CD4-positive, alpha-beta T cell (primary cell): ENCODE results near the gene DDX60. TPM values are rescaled to one million over a fixed set of nuclear protein-coding genes. Genes with fewer than 3 reads are reported as not detected.
A peak's percentile ranks its signal among the peaks of the same experiment; 100 is the strongest.

Experiments
- ATAC-seq: fragments of 200-7000 bp; cut with Tn5 transposase; one replicate; pipeline ENCODE4 v1.10.0; 2022; ENCODE audit warnings: mild to moderate bottlenecking; ENCODE audit not compliant: poor library complexity
- CTCF ChIA-PET: fragments of 350-600 bp; sonication (Branson Sonifier 250); formaldehyde crosslinking; loops from one replicate; lab custom pipeline; 2021; ENCODE audit warnings: antibody characterized with exemption, inconsistent platforms; lab: Charles Lee
- POLR2A ChIA-PET: fragments of 350-600 bp; sonication (Branson Sonifier 250); formaldehyde crosslinking; loops from one replicate; lab custom pipeline; 2021; ENCODE audit warnings: antibody characterized with exemption, inconsistent platforms; lab: Charles Lee
- DNase-seq, 14 experiments: peaks; one replicate each; pipeline ENCODE4 v3.0.0-alpha.2; 2013 to 2020; ENCODE audit warnings: mixed read lengths in 2 of 14
- H3K27ac ChIP-seq, 2 donors: one replicate each; pipeline versions ENCODE4 v1.5.1 to v1.7.0; 2013; ENCODE audit warnings: low read length in 2 of 2, low read depth in 1 of 2, mild to moderate bottlenecking in 1 of 2
- H3K27me3 ChIP-seq, 2 experiments: 1 replicate in 1 of 2; 2 replicates in 1 of 2; pipeline versions ENCODE4 v1.6.1 to v1.7.0; 2013; ENCODE audit warnings: low read length in 2 of 2, control low read depth in 1 of 2, mild to moderate bottlenecking in 1 of 2, moderate library complexity in 1 of 2; ENCODE audit not compliant: insufficient read depth in 2 of 2, control insufficient read depth in 1 of 2
- H3K36me3 ChIP-seq: one replicate; pipeline ENCODE4 v1.6.1; 2013; ENCODE audit warnings: low read length, control low read depth; ENCODE audit not compliant: insufficient read depth
- H3K4me1 ChIP-seq: one replicate; pipeline ENCODE4 v1.6.1; 2013; ENCODE audit warnings: low read length, control low read depth; ENCODE audit not compliant: insufficient read depth
- H3K4me3 ChIP-seq: one replicate; pipeline ENCODE4 v1.5.1; 2013; ENCODE audit warnings: mild to moderate bottlenecking, low read length, moderate library complexity
- H3K9me3 ChIP-seq, 2 experiments: 1 replicate in 1 of 2; 2 replicates in 1 of 2; pipeline versions ENCODE4 v1.6.1 to v1.7.0; 2013; ENCODE audit warnings: low read length in 2 of 2, mild to moderate bottlenecking in 2 of 2, control low read depth in 1 of 2, moderate library complexity in 1 of 2; ENCODE audit not compliant: control insufficient read depth in 1 of 2, insufficient read depth in 1 of 2
- H3K27ac Mint-ChIP-seq: one replicate; pipeline ENCODE4 v1.8.0; 2020; ENCODE audit warnings: mixed read lengths
- H3K27me3 Mint-ChIP-seq: one replicate; pipeline ENCODE4 v1.8.0; 2021; ENCODE audit warnings: mixed read lengths
- H3K36me3 Mint-ChIP-seq: one replicate; pipeline ENCODE4 v1.8.0; 2021; ENCODE audit warnings: low read depth, mixed read lengths
- H3K4me1 Mint-ChIP-seq: one replicate; pipeline ENCODE4 v1.8.0; 2021; ENCODE audit warnings: low read depth, mixed read lengths
- H3K4me3 Mint-ChIP-seq: one replicate; pipeline ENCODE4 v1.8.0; 2020; ENCODE audit warnings: mild to moderate bottlenecking, mixed read lengths
- H3K9me3 Mint-ChIP-seq: one replicate; pipeline ENCODE4 v1.8.0; 2020; ENCODE audit warnings: mixed read lengths
- intact Hi-C, 2 experiments: fragments of 100-400 bp; cut with DNase I in 1 of 2; cut with micrococcal nuclease in 1 of 2; formaldehyde crosslinking; loops; one replicate each; pipeline versions ENCODE4 v1.15.1 to v1.9.0; 2023 to 2025; cut with DNase I, micrococcal nuclease
- total RNA-seq, 174 experiments: library from RNA in 2 of 174; stranded (reverse) in 2 of 174; gene quantifications; one replicate each; pipeline ENCODE4 v1.2.3 and lab custom pipeline; 2021 to 2026
- TF ChIP-seq, protein P1 (sequence below): fragments of 200-600 bp; IDR thresholded peaks from one replicate; pipeline ENCODE4 v1.8.0; 2022; ENCODE audit warnings: antibody characterized with exemption, mild to moderate bottlenecking

Gene DDX60
- total RNA-seq, 2 experiments from 2014 or later = 11.9 to 12.2 TPM

DNA sequence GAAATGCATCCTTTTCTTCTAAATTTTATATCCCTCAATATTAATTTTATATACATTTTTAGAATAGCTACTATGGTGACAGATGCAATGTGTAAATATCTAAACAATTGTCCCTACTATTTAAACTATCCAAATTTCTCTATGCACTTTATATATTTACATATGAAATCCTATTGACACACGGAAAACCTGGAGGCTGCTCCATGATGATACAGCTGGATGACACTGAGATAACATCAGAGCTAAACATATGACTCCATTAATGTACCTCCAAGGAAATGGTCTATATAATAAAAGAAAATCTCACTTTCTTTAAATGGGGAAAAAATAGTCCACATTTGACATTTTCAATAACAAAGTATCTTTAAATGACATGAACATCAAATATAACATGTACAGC lies 43.7 kb downstream of the DDX60 start:
- H3K4me3 ChIP-seq = no peak overlapping the region
- Mint-ChIP-seq H3K9me3 (no peaks in the 10 kb centered on the region), H3K36me3 (peaks cover 96% of the 10 kb centered on the region), H3K27ac (no peak overlapping the region), H3K4me3 (no peak overlapping the region), H3K4me1 (peaks cover 13% of the 10 kb centered on the region), H3K27me3 (no peaks in the 10 kb centered on the region)
- TF ChIP-seq, protein P1, sequence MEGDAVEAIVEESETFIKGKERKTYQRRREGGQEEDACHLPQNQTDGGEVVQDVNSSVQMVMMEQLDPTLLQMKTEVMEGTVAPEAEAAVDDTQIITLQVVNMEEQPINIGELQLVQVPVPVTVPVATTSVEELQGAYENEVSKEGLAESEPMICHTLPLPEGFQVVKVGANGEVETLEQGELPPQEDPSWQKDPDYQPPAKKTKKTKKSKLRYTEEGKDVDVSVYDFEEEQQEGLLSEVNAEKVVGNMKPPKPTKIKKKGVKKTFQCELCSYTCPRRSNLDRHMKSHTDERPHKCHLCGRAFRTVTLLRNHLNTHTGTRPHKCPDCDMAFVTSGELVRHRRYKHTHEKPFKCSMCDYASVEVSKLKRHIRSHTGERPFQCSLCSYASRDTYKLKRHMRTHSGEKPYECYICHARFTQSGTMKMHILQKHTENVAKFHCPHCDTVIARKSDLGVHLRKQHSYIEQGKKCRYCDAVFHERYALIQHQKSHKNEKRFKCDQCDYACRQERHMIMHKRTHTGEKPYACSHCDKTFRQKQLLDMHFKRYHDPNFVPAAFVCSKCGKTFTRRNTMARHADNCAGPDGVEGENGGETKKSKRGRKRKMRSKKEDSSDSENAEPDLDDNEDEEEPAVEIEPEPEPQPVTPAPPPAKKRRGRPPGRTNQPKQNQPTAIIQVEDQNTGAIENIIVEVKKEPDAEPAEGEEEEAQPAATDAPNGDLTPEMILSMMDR = no peak
- H3K4me1 ChIP-seq = no peaks in the 10 kb centered on the region
- intact Hi-C loops = no loop called here
- ChIA-PET POLR2A (no interaction called here), CTCF (no interaction called here)
- no peaks in the 10 kb centered on the region for H3K27me3 ChIP-seq
- H3K36me3 ChIP-seq = peaks cover 80% of the 10 kb centered on the region
- DNase-seq (no peak), ATAC-seq (no peak)
- no peaks in the 10 kb centered on the region for H3K9me3 ChIP-seq
- no peak overlapping the region for H3K27ac ChIP-seq

DNA sequence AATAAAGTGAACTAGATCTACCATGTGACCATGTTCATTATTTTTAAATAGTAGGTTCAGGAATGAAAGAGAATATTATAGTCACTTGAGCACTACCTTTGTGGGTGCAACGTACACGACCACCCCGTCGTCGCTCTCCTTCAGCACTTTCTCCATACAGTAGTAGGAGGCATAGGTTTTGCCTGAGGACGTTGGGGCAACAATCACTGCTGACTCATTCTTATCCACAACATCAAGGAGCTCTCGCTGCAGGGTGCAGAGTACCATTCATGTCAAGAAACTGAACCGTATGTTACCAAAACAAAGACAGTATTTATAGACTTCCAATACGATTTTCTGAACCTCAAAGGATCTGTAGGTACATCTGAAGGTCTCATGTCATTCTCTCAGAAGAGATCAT lies 44.7 kb downstream of the DDX60 start:
- Mint-ChIP-seq H3K9me3 (no peaks in the 10 kb centered on the region), H3K4me1 (peaks cover 13% of the 10 kb centered on the region), H3K27ac (no peak overlapping the region), H3K27me3 (no peaks in the 10 kb centered on the region), H3K36me3 (peaks cover 96% of the 10 kb centered on the region), H3K4me3 (no peak overlapping the region)
- TF ChIP-seq, protein P1 = no peak
- ATAC-seq (no peak), DNase-seq (no peak)
- ChIA-PET CTCF (no interaction called here), POLR2A (no interaction called here)
- intact Hi-C loops = no loop called here
- H3K27me3 ChIP-seq = no peaks in the 10 kb centered on the region
- no peak overlapping the region for H3K27ac ChIP-seq
- H3K4me3 ChIP-seq = no peak overlapping the region
- no peaks in the 10 kb centered on the region for H3K4me1 ChIP-seq
- H3K9me3 ChIP-seq = no peaks in the 10 kb centered on the region
- H3K36me3 ChIP-seq = peaks cover 70% of the 10 kb centered on the region

DNA sequence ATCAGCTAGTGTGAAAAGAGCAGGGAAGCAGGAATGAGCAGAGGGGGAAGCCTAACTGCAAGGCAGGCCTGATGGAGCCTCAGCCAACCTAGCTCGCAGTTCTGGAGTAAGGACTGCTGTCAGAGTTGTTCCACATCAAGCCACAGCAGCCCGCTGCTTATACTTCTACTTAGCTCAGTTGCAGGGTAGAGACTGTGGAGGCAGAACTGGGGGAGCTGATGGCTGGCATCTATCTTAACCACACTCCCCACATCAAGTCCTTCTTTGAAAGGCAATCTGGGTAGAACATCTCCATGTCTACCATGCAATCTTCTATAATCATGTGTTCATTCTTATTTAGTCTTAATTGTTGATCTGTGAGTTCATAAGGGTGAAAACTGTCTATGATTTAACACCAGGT lies 46.1 kb downstream of the DDX60 start:
- ChIA-PET POLR2A (no interaction called here), CTCF (no interaction called here)
- no peaks in the 10 kb centered on the region for H3K9me3 Mint-ChIP-seq
- H3K27me3 ChIP-seq = no peaks in the 10 kb centered on the region
- ATAC-seq (peak; percentile 68), DNase-seq (peak in 2 of 14 experiments; percentile 5 to 8)
- intact Hi-C loops = no loop called here
- no peak overlapping the region for H3K27ac ChIP-seq
- H3K36me3 Mint-ChIP-seq = peaks cover 98% of the 10 kb centered on the region
- H3K4me1 ChIP-seq = no peaks in the 10 kb centered on the region
- H3K27me3 Mint-ChIP-seq = no peaks in the 10 kb centered on the region
- TF ChIP-seq, protein P1 = no peak
- peak overlapping the region; percentile 13 for H3K27ac Mint-ChIP-seq
- H3K4me3 ChIP-seq = no peak overlapping the region
- H3K36me3 ChIP-seq = peaks cover 71% of the 10 kb centered on the region
- no peaks in the 10 kb centered on the region for H3K9me3 ChIP-seq
- peaks cover 13% of the 10 kb centered on the region for H3K4me1 Mint-ChIP-seq
- H3K4me3 Mint-ChIP-seq = no peak overlapping the region
